Ovary (tissue), 3 donors: ENCODE measurements around the gene IMPA2.

ENCODE experiments used
- POLR2A ChIP-seq: fragments of 450-650 bp; IDR thresholded peaks from one replicate; pipeline ENCODE4 v1.6.1; 2017; ENCODE audit warnings: antibody characterized with exemption, mild to moderate bottlenecking, moderate library complexity
- TF ChIP-seq, protein P1 (sequence below), 3 donors: fragments of 450-650 bp in 2 of 3; fragments of 200-600 bp in 1 of 3; IDR thresholded peaks; one replicate each; pipeline versions ENCODE4 v1.5.1 to v1.8.0; 2016 to 2022; ENCODE audit warnings: antibody characterized with exemption in 3 of 3, mild to moderate bottlenecking in 1 of 3
- donor health status: DM: no; HTN: no; CAD: no.

DNA sequence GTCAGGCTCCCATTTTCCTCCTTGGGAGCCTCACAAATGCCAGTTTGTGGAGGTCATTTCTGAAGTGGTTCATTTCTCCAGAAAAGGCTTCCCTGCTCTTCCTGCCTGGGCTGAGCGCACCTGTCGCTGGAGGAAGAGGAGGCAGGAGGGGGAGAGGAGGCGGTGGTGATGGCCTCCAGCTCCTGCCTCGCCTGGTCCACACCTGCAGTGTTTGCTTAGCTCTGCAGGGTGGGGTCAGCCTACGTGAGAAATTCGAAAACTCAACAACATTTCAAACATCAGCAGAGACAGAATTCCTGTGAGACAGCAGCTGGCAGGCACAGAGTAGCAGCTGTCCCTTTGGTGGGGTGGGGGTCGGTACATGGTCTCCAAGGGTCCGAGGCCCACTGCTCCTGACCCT, 7.9 kb downstream of the IMPA2 start:
- TF ChIP-seq, protein P1, sequence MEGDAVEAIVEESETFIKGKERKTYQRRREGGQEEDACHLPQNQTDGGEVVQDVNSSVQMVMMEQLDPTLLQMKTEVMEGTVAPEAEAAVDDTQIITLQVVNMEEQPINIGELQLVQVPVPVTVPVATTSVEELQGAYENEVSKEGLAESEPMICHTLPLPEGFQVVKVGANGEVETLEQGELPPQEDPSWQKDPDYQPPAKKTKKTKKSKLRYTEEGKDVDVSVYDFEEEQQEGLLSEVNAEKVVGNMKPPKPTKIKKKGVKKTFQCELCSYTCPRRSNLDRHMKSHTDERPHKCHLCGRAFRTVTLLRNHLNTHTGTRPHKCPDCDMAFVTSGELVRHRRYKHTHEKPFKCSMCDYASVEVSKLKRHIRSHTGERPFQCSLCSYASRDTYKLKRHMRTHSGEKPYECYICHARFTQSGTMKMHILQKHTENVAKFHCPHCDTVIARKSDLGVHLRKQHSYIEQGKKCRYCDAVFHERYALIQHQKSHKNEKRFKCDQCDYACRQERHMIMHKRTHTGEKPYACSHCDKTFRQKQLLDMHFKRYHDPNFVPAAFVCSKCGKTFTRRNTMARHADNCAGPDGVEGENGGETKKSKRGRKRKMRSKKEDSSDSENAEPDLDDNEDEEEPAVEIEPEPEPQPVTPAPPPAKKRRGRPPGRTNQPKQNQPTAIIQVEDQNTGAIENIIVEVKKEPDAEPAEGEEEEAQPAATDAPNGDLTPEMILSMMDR (IDR thresholded peaks at IDR 0.05), result no peak
- TF ChIP-seq POLR2A, result no peak
